Brain microvascular endothelial cell (primary cell): ENCODE data around the gene ZFAND3.

Source experiments
- DNase-seq: peaks from one replicate; pipeline ENCODE4 v3.0.0-alpha.2; 2020
- H3K27ac ChIP-seq: fragments of 250-450 bp; sonication (Bioruptor Pico); 2 replicates; pipeline ENCODE4 v1.5.1; 2020; ENCODE audit warnings: mild to moderate bottlenecking, moderate library complexity
- H3K27me3 ChIP-seq: fragments of 250-450 bp; sonication (Bioruptor Pico); replicated peaks from 2 replicates; pipeline ENCODE4 v1.5.1; 2020; ENCODE audit warnings: mild to moderate bottlenecking
- H3K36me3 ChIP-seq: fragments of 250-450 bp; sonication (Bioruptor Pico); replicated peaks from 2 replicates; pipeline ENCODE4 v1.5.1; 2020; ENCODE audit warnings: mild to moderate bottlenecking
- H3K4me3 ChIP-seq: 2 replicates; pipeline ENCODE4 v1.5.1; 2011; ENCODE audit warnings: low read depth, mild to moderate bottlenecking, control low read depth, low read length, moderate library complexity
- CTCF ChIP-seq: IDR thresholded peaks from 2 replicates; pipeline ENCODE4 v1.5.1; 2011; ENCODE audit warnings: low read depth, mild to moderate bottlenecking, moderate library complexity, low read length, control low read depth, inconsistent platforms; ENCODE audit errors: missing control alignments
- in situ Hi-C: cut with HindIII; loops from 2 replicates; pipeline ENCODE4 v1.10.0; 2017; ENCODE audit warnings: low sequenced_read_pairs, low pct_ligation_motif_present

The ZFAND3 gene

GRCh38 chr6:38079107-38079506 is 259.6 kb downstream of the ZFAND3 start:
- H3K27ac ChIP-seq, result no peak overlapping the region
- H3K27me3 ChIP-seq, result no peaks in the 10 kb centered on the region
- TF ChIP-seq CTCF, result no peak
- no peaks in the 10 kb centered on the region for H3K36me3 ChIP-seq
- in situ Hi-C loops, result no loop called here
- H3K4me3 ChIP-seq, result no peak overlapping the region
- no peak for DNase-seq

GRCh38 chr6:38079537-38079936 is 260.0 kb downstream of the ZFAND3 start:
- in situ Hi-C loops, result no loop called here
- no peak overlapping the region for H3K27ac ChIP-seq
- H3K36me3 ChIP-seq, result no peaks in the 10 kb centered on the region
- H3K27me3 ChIP-seq, result no peaks in the 10 kb centered on the region
- no peak for TF ChIP-seq CTCF
- no peak for DNase-seq
- no peak overlapping the region for H3K4me3 ChIP-seq

- H3K27ac ChIP-seq, result no peak overlapping the region
- no peak for DNase-seq
Observed at GRCh38 chr6:38080360-38080759, 260.8 kb downstream of the ZFAND3 start.

GRCh38 chr6:38080889-38081288 is 261.4 kb downstream of the ZFAND3 start:
- no peak for DNase-seq
- TF ChIP-seq CTCF, result no peak
- H3K27ac ChIP-seq, result no peak overlapping the region
- in situ Hi-C loops, result no loop called here
- no peaks in the 10 kb centered on the region for H3K36me3 ChIP-seq
- H3K27me3 ChIP-seq, result no peaks in the 10 kb centered on the region
- no peak overlapping the region for H3K4me3 ChIP-seq

More at GRCh38 chr6:38080360-38080759, 260.8 kb downstream of the ZFAND3 start:
- no peak for TF ChIP-seq CTCF
- no peaks in the 10 kb centered on the region for H3K27me3 ChIP-seq
- H3K36me3 ChIP-seq, result no peaks in the 10 kb centered on the region
- H3K4me3 ChIP-seq, result no peak overlapping the region
- in situ Hi-C loops, result no loop called here

- H3K27ac ChIP-seq, result no peak overlapping the region
- TF ChIP-seq CTCF, result no peak
- H3K4me3 ChIP-seq, result no peak overlapping the region
- H3K36me3 ChIP-seq, result no peaks in the 10 kb centered on the region
- no peaks in the 10 kb centered on the region for H3K27me3 ChIP-seq
- in situ Hi-C loops, result no loop called here
- no peak for DNase-seq
Observed at GRCh38 chr6:38085031-38085430, 265.5 kb downstream of the ZFAND3 start.

GRCh38 chr6:38086346-38086745 is 266.8 kb downstream of the ZFAND3 start:
- in situ Hi-C loops, result no loop called here
- H3K27ac ChIP-seq, result no peak overlapping the region
- DNase-seq, result no peak
- no peaks in the 10 kb centered on the region for H3K36me3 ChIP-seq
- H3K4me3 ChIP-seq, result no peak overlapping the region
- no peak for TF ChIP-seq CTCF
- H3K27me3 ChIP-seq, result no peaks in the 10 kb centered on the region
